ENCODE results near the gene PCDH12. TPM values are rescaled to one million over a fixed set of nuclear protein-coding genes. Genes with fewer than 3 reads are reported as not detected.

Gene PCDH12
- 0.18 and 0.29 TPM in 2 replicates for total RNA-seq

DNA sequence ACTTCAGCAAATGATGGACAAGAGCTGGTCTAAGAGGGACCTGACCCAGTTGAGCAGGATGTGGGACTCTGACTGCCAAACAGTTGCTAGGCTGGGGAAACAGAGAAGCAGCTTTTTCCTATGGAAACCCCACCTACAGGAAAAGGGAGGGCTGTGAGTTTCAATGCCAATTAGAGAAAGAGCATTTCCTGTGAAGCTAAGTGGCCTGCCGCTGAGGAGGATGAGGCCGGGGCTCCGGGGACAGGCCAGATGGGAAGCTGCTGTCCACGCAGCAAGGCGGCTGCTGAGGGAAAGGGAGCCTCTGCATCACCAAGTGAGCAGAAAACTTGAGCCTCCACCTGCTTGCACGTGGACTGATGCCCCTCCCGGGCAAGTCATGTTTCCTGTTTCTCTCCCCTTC, at the start of gene PCDH12:
Gene PCDH12 (minus strand): TSS at position 90 of the 400 bp plus-strand sequence. CDS start 351 bp downstream, outside the sequence.

DNA sequence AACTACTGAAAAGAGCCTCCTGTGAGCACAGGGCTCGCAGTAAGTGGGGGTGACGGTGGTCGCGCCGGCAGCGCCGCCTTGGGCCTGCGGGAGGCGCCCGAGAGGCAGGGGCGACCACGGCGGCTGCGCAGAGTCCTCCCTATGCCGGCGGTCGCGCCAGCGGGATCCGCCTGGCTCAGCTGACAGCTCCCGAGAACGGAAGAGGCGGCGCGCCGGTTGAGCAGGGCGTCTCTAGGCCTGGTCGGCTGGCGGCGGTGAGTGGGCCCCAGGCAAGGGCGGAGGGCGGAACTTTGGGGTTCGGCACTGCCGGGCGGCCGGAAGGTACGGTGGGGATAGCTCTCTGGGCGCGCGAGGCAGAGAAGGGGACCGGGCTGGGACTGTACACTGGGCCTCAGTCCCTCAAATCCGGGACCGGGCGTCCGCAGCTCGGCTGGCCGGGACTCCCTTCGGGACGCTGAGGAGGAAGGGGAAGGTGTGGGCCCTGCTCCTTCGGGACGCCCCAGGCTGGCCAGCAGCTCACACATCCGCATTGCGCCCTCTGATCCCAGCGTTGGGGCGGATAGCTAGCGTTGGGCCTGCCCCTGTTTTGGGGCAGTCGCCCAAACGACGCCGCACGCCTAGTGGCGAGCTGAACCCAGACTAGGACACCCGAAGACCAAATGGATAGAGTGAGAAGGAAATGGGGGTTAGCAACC, 11.1 kb upstream of the PCDH12 start, which contains the start of gene RNF14:
Gene RNF14 (plus strand): TSS at position 192 of the 695 bp plus-strand sequence. CDS start 4,484 bp downstream, outside the sequence.

DNA sequence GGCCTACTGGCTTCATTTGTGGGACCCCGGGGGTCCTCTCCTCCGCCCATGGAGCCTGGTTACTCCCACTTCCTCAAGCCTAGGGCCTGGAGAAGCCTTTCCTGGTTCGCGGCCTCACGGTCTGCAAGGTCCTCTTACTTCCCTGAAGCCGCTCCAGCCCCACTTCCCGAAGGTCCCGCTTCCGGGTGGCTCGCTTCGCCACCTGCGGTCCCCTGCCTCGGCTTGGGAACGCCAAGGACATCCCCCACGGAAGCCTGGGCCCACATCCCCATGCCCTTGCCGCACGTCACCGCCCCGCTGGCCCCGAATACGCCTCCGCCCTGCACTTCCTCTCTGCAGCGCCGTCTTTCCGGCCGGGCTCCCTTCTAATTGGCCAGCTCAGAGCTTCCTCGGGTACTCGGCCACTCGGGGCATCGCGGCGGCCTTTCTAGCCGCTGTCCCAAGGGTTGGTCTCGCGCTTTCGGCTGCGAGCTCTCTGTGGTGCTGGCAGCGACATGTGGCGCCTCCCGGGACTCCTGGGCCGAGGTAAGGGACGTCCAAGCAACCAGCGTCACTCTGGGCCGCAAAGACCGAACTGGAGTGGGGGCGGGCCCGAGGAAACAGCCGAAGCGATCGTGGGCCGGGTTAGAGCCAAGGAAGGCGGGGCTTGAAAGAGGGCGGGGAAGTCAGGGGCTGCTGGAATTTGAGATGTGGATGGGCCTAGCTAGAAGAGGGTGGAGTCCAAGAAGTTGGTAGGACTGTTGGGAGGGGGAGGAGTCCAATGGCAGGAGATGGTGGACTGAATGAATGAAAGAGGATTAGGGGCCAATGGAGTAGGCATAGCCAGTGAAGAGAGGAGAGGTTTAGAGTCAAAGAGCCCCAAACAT, 34.3 kb downstream of the PCDH12 start, which contains the start of gene DELE1:
Gene DELE1 (plus strand): TSS at position 424 of the 866 bp plus-strand sequence. CDS start 71 bp downstream, at position 495.

Other genes with a start within 250 kb of the PCDH12 start
- not detected in 2 replicates for gene PCDH1, start 79.8 kb downstream of the PCDH12 start, total RNA-seq
- gene DELE1, start 34.3 kb downstream of the PCDH12 start, total RNA-seq = 34.9 and 46.6 TPM in 2 replicates
- 54.6 and 57.9 TPM in 2 replicates for gene RNF14, start 10.9 kb upstream of the PCDH12 start, total RNA-seq
- 27.1 and 44.4 TPM in 2 replicates for gene GNPDA1, start 54.8 kb upstream of the PCDH12 start, total RNA-seq
- 43.2 and 73.5 TPM in 2 replicates for gene NDFIP1, start 150.6 kb upstream of the PCDH12 start, total RNA-seq

Data from myometrial cell (primary cell).